HG03342 (cell line): ENCODE measurements around the gene ATAD3C.
"Not testable (repeated sequence)": the region's sequence is repeated elsewhere in the genome, so short reads cannot be mapped to it uniquely, and the experiment has no call there.

Experiments used
- ATAC-seq: cut with Tn5 transposase; IDR thresholded peaks from one replicate; pipeline ENCODE4 v1.9.1; 2021; ENCODE audit warnings: mild to moderate bottlenecking, moderate library complexity; ENCODE audit not compliant: unreplicated experiment

The ATAD3C gene

GRCh38 chr1:1449099-1449739 lies at the start of gene ATAD3C:
Gene ATAD3C, plus strand, starts transcription at chr1:1449689. Its CDS starts 995 bp downstream, at chr1:1450684.
- ATAC-seq = no peak

GRCh38 chr1:1399872-1400575 lies 49.5 kb upstream of the ATAD3C start:
- no peak for ATAC-seq

GRCh38 chr1:1400576-1401456 lies 48.7 kb upstream of the ATAD3C start:
- no peak for ATAC-seq

GRCh38 chr1:1401457-1402010 lies 48.0 kb upstream of the ATAD3C start:
- ATAC-seq = no peak

- ATAC-seq = no peak
These were observed 47.2 kb upstream of the ATAD3C start for GRCh38 chr1:1402072-1402900.

- ATAC-seq = not testable (repeated sequence)
These were observed 46.5 kb upstream of the ATAD3C start for GRCh38 chr1:1402901-1403392.

- ATAC-seq = no peak
These were observed 45.8 kb upstream of the ATAD3C start for GRCh38 chr1:1403653-1404052.

GRCh38 chr1:1406101-1406820 lies 43.2 kb upstream of the ATAD3C start:
- ATAC-seq = no peak

GRCh38 chr1:1406821-1407635 lies 42.5 kb upstream of the ATAD3C start, which contains the start of gene MRPL20:
Gene MRPL20, minus strand, starts transcription at chr1:1407293. Its CDS starts 76 bp downstream, at chr1:1407217.
- ATAC-seq = peak; percentile 85

- ATAC-seq = no peak
These were observed 41.7 kb upstream of the ATAD3C start for GRCh38 chr1:1407636-1408318.

- not testable (repeated sequence) for ATAC-seq
These were observed 39.3 kb upstream of the ATAD3C start for GRCh38 chr1:1410238-1410637.

- no peak for ATAC-seq
These were observed 37.9 kb upstream of the ATAD3C start for GRCh38 chr1:1411626-1412025.

- ATAC-seq = not testable (repeated sequence)
These were observed 37.1 kb upstream of the ATAD3C start for GRCh38 chr1:1412311-1412902.

GRCh38 chr1:1415751-1416150 lies 33.7 kb upstream of the ATAD3C start:
- no peak for ATAC-seq

- ATAC-seq = not testable (repeated sequence)
These were observed 32.1 kb upstream of the ATAD3C start for GRCh38 chr1:1417396-1417795.

- not testable (repeated sequence) for ATAC-seq
These were observed 31.5 kb upstream of the ATAD3C start for GRCh38 chr1:1417825-1418463.
